H1 (cell line): ENCODE measurements around the gene DDR2. TPM values are rescaled to one million over a fixed set of nuclear protein-coding genes. Genes with fewer than 3 reads are reported as not detected.
A peak's percentile ranks its signal among the peaks of the same experiment; 100 is the strongest.

ENCODE experiments used
- CBX5 ChIP-seq: fragments of 300-800, 300-1000 bp; sonication (generic); IDR thresholded peaks from 2 replicates; pipeline ENCODE4 v1.7.1; 2016; ENCODE audit warnings: antibody characterized with exemption, low read length, low read depth
- CHD7 ChIP-seq: fragments of 300-600 bp; sonication (generic); IDR thresholded peaks from 2 replicates; pipeline ENCODE4 v1.7.1; 2012; ENCODE audit warnings: low read length, moderate library complexity, mild to moderate bottlenecking, inconsistent platforms; ENCODE audit not compliant: insufficient replicate concordance
- FOSL1 ChIP-seq: IDR thresholded peaks from 2 replicates; pipeline ENCODE4 v1.6.1; 2011; ENCODE audit warnings: mild to moderate bottlenecking, low read depth, low read length, moderate library complexity; ENCODE audit not compliant: insufficient read depth
- HDAC2 ChIP-seq, 2 experiments: fragments of 300-600 bp in 1 of 2; sonication (generic) in 1 of 2; IDR thresholded peaks; 2 replicates each; pipeline ENCODE4 v1.6.1; 2011 to 2012; ENCODE audit warnings: low read depth in 2 of 2, low read length in 2 of 2, mild to moderate bottlenecking in 2 of 2, moderate library complexity in 2 of 2, borderline replicate concordance in 1 of 2, inconsistent platforms in 1 of 2
- JUN ChIP-seq: IDR thresholded peaks from 2 replicates; pipeline ENCODE4 v1.6.1; 2011; ENCODE audit warnings: low read depth, mild to moderate bottlenecking, improper control_type of control experiment, low read length
- KDM1A ChIP-seq: fragments of 200-600, 300-600 bp; sonication (generic); IDR thresholded peaks from 2 replicates; pipeline ENCODE4 v1.7.1; 2016; ENCODE audit warnings: mild to moderate bottlenecking, low read length, borderline replicate concordance
- RAD21 ChIP-seq, 2 experiments: IDR thresholded peaks in 1 of 2; conservative IDR thresholded peaks in 1 of 2; 2 replicates each; pipeline ENCODE4 v1.6.1; 2011; ENCODE audit warnings: low read depth in 2 of 2, low read length in 2 of 2, improper control_type of control experiment in 1 of 2, inconsistent platforms in 1 of 2, mild to moderate bottlenecking in 1 of 2, moderate library complexity in 1 of 2
- SAP30 ChIP-seq: fragments of 300-600 bp; sonication (generic); IDR thresholded peaks from 2 replicates; pipeline ENCODE4 v1.7.1; 2012; ENCODE audit warnings: low read length, moderate library complexity, mild to moderate bottlenecking, inconsistent platforms; ENCODE audit not compliant: insufficient read depth, insufficient replicate concordance
- SIX5 ChIP-seq: IDR thresholded peaks from 2 replicates; pipeline ENCODE4 v1.6.1; 2011; ENCODE audit warnings: mild to moderate bottlenecking, low read depth, low read length
- TAF1 ChIP-seq: IDR thresholded peaks from 2 replicates; pipeline ENCODE4 v1.6.1; 2011; ENCODE audit warnings: mild to moderate bottlenecking, low read depth, low read length
- polyA plus RNA-seq, 7 experiments: library from polyadenylated mRNA; depleted of rRNA in 3 of 7; stranded (reverse) in 5 of 7; unstranded in 2 of 7; fragments of >200 nt in 5 of 7; fragments of 200-250 nt in 2 of 7; gene quantifications; 1 replicate in 5 of 7; 2 replicates in 1 of 7; 4 replicates in 1 of 7; pipeline versions ENCODE4 v1.2.1 to v1.2.3, GENCODE V29; 2011 to 2013; ENCODE audit warnings: missing spikeins in 2 of 7, mixed read lengths in 2 of 7
- total RNA-seq: library from RNA; stranded (reverse); fragmentation: NEBNext Ultra II Directional; extraction: Animal tissue kit (Norgen Biotek cat#: 25700); gene quantifications from 2 replicates; pipeline ENCODE4 v1.2.1, GENCODE V29; 2021

DDR2 gene
- total and polyA plus RNA-seq, 2 of the 8 experiments (the other 6 are each of a cell fraction or from before 2014, with no cell fraction given) = 1.00 to 2.1 TPM

DNA sequence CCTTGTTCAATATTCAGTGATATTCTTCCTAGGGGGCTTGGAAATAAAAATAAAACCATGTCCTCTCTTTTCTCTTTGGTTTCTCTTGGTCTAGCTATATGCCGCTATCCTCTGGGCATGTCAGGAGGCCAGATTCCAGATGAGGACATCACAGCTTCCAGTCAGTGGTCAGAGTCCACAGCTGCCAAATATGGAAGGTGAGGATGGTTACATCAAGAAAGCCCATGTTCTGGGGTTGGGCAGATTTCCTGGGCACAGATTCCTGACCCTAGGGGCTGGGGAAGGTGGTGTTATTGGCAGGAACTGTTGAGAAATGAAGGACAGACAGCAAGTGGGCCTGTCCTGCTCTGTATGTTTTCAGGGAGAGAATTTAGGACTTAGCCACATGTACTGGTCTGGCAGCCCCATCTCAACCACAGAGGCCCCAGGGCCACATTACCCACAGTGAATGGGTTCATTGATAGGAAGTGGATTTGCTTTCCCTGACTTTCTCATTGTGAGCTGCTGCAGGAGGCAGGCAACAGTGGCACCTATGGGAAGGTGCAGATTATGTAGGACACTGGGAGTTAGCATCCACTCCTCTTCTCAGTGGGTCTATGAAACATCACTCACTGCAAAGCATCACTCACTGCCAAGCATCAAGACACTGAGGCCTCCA, 120.9 kb downstream of the DDR2 start (continued):
- TF ChIP-seq CHD7 (no peak), RAD21 (IDR thresholded peaks at IDR 0.05 in 1 of 2, conservative IDR thresholded peaks at IDR 0.05 in 1 of 2; ENCODE audit: low read depth in 2 of 2, low read length in 2 of 2) (peak; percentile 39 to 54; a peak in 3 of 4 replicates), KDM1A (no peak), TAF1 (no peak), HDAC2 (IDR thresholded peaks at IDR 0.05; ENCODE audit: borderline replicate concordance in 1 of 2, low read depth in 2 of 2, low read length in 2 of 2) (no peak), JUN (no peak), SAP30 (no peak), CBX5 (no peak), FOSL1 (no peak), SIX5 (no peak)
